Measurements from ENCODE around the gene SFT2D2. TPM values are rescaled to one million over a fixed set of nuclear protein-coding genes. Genes with fewer than 3 reads are reported as not detected.

The SFT2D2 gene
- total RNA-seq, 2 donors from 2014 or later = 62.9 to 63.9 TPM

DNA sequence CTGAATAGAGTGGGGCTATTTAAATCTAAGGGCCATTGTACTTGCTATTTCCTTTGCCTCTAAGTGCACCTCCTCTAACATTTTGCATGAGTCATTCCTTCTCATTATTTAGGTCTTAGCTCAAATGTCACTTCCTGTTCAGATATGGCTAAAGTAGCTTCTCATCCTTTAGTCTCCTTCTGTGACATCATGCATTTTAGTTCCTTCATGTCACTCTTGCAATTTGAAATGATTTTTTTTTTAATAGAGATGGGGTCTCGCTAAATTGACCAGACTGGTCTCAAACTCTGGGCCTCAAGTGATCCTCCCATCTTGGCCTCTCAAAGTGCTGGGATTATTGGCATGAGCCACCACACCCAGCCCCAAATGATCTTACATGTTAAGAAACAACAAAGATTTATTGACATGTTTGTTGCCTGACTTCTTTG lies 61.4 kb downstream of the SFT2D2 start:
- Mint-ChIP-seq H3K27me3 (no peaks in the 10 kb centered on the region), H3K4me3 (no peak overlapping the region), H3K36me3 (ENCODE audit: low read depth) (peaks cover 3% of the 10 kb centered on the region), H3K4me1 (peaks cover 12% of the 10 kb centered on the region), H3K27ac (no peak overlapping the region)
- DNase-seq (no peak), ATAC-seq (no peak)
- no peaks in the 10 kb centered on the region for H3K9me3 ChIP-seq (ENCODE audit: control insufficient read depth, low read length, poor library complexity, severe bottlenecking)

- Mint-ChIP-seq H3K4me1 (peaks cover 12% of the 10 kb centered on the region), H3K27ac (no peak overlapping the region), H3K36me3 (ENCODE audit: low read depth) (peaks cover 4% of the 10 kb centered on the region), H3K4me3 (no peak overlapping the region), H3K27me3 (no peaks in the 10 kb centered on the region)
- no peaks in the 10 kb centered on the region for H3K9me3 ChIP-seq (ENCODE audit: control insufficient read depth, low read length, poor library complexity, severe bottlenecking)
- DNase-seq (no peak), ATAC-seq (no peak)
Measured at GRCh38 chr1:168288311-168289052, 62.7 kb downstream of the SFT2D2 start.

- peaks cover 5% of the 10 kb centered on the region for H3K4me1 Mint-ChIP-seq
- no peaks in the 10 kb centered on the region for H3K27me3 Mint-ChIP-seq
- H3K27ac Mint-ChIP-seq = no peak overlapping the region
- H3K9me3 ChIP-seq (ENCODE audit: control insufficient read depth, low read length, poor library complexity, severe bottlenecking) = no peaks in the 10 kb centered on the region
- H3K4me3 Mint-ChIP-seq = no peak overlapping the region
- H3K36me3 Mint-ChIP-seq (ENCODE audit: low read depth) = peaks cover 3% of the 10 kb centered on the region
- no peak for ATAC-seq
- no peak for DNase-seq
Measured at GRCh38 chr1:168291222-168291837, 65.5 kb downstream of the SFT2D2 start.

DNA sequence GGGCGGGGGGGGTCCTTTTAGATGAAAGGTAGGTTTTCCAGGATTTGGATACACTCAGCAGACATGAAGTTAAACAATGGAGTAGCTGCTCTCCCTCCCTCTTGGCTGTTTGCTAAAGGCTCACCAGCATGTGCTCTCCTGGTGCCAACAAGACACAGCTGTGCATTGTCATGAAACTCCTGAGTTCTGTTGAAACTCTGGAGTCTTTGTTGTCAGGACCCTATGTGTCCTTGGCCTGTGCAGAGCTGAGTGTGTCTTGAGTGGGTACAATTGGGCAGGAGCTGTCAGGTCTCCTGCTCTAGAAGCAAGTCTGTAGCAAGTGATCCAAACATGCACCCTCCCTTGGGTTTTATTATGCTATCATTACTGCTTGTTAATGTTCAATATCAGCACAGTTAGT lies 67.6 kb downstream of the SFT2D2 start:
- DNase-seq (no peak), ATAC-seq (no peak)
- H3K36me3 Mint-ChIP-seq (ENCODE audit: low read depth) = peaks cover 3% of the 10 kb centered on the region
- no peak overlapping the region for H3K27ac Mint-ChIP-seq
- no peaks in the 10 kb centered on the region for H3K27me3 Mint-ChIP-seq
- H3K9me3 ChIP-seq (ENCODE audit: control insufficient read depth, low read length, poor library complexity, severe bottlenecking) = no peaks in the 10 kb centered on the region
- H3K4me1 Mint-ChIP-seq = no peaks in the 10 kb centered on the region
- no peak overlapping the region for H3K4me3 Mint-ChIP-seq

GRCh38 chr1:168295411-168296114 lies 69.8 kb downstream of the SFT2D2 start:
- H3K4me3 Mint-ChIP-seq = no peak overlapping the region
- H3K27me3 Mint-ChIP-seq = no peaks in the 10 kb centered on the region
- H3K36me3 Mint-ChIP-seq (ENCODE audit: low read depth) = peaks cover 3% of the 10 kb centered on the region
- H3K27ac Mint-ChIP-seq = no peak overlapping the region
- DNase-seq (no peak), ATAC-seq (no peak)
- no peaks in the 10 kb centered on the region for H3K4me1 Mint-ChIP-seq
- no peaks in the 10 kb centered on the region for H3K9me3 ChIP-seq (ENCODE audit: control insufficient read depth, low read length, poor library complexity, severe bottlenecking)

DNA sequence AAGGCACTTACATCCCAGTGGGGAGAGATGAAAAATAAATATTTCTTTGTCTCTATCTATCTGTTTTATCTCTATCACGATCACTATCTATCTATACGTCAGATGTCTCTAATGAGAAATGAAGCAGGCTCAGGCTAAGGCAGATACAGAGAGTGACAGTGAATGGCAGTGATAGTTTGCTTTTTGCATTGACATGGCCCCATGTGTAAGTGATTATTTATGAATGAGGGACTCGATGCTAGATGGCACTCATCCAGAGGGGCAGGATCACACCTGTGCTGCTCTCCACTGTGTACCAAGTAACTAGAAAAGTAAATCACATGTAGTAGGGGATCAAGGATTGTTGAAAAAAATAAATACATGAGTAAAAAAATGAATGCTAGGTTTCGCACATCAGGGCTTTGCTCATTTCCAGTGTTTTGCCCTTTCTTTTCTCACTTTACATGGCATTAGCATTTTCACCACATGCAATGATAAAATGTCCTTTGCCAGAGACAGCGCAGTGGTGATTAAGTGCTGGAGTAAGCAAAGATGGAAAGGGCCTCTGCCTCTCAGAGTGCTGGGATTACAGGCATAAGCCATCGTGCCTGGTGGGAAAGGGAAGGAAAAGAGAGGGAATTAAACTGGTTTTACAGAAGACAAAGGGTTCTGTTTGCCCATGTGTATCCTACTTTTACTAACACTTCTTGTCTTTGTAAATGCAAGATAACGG lies 71.4 kb downstream of the SFT2D2 start:
- H3K27ac Mint-ChIP-seq = no peak overlapping the region
- H3K36me3 Mint-ChIP-seq (ENCODE audit: low read depth) = peaks cover 5% of the 10 kb centered on the region
- H3K27me3 Mint-ChIP-seq = no peaks in the 10 kb centered on the region
- no peak for ATAC-seq
- DNase-seq = no peak
- no peaks in the 10 kb centered on the region for H3K9me3 ChIP-seq (ENCODE audit: control insufficient read depth, low read length, poor library complexity, severe bottlenecking)
- no peaks in the 10 kb centered on the region for H3K4me1 Mint-ChIP-seq
- no peak overlapping the region for H3K4me3 Mint-ChIP-seq

DNA sequence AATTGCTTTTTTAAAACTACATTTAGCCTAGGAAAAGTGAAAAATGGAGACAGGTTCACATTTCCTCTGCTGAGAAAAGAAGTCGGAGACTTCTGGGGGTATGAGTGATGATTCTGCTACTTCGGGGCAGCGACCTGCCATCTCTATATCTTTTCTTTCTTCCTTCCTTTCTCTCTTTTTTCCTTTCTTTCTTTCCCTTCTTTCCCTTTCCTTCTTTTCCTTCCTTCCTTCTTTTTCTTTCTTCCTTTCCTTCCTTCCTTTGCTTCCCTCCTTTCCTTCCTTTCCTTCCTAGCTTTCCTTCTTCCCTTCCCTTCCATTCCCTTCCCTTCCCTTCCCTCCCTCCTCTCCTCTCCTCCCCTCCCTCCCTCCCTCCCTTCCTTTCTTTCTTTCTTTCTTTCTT lies 72.6 kb downstream of the SFT2D2 start:
- Mint-ChIP-seq H3K4me3 (no peak overlapping the region), H3K27ac (no peak overlapping the region), H3K36me3 (ENCODE audit: low read depth) (peaks cover 2% of the 10 kb centered on the region), H3K27me3 (no peaks in the 10 kb centered on the region), H3K4me1 (no peaks in the 10 kb centered on the region)
- DNase-seq = no peak
- no peak for ATAC-seq
- no peaks in the 10 kb centered on the region for H3K9me3 ChIP-seq (ENCODE audit: control insufficient read depth, low read length, poor library complexity, severe bottlenecking)

DNA sequence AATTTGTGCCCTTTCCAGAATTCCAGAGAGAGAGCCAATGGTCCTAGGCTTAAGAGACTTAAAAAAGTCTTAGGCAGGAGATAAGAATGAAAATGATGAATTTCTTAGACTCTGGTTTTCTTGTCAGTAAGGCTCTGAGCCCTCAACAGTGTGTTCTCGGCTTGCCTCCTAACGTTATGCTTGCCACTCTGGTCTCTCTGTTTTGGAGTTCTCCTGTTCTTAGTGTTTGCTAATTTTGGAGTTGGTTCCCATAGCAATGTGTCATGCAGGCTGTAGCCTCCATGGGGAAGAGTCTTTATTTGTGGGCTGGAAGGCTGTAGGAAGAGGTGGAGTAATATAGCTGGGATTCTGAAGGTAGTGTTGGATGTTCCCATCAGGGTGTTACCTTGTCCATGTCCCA lies 74.8 kb downstream of the SFT2D2 start:
- H3K36me3 Mint-ChIP-seq (ENCODE audit: low read depth) = peaks cover 2% of the 10 kb centered on the region
- no peak for ATAC-seq

GRCh38 chr1:168301664-168302320 lies 76.0 kb downstream of the SFT2D2 start:
- Mint-ChIP-seq H3K36me3 (ENCODE audit: low read depth) (peaks cover 9% of the 10 kb centered on the region), H3K4me1 (no peaks in the 10 kb centered on the region), H3K4me3 (no peak overlapping the region), H3K27me3 (no peaks in the 10 kb centered on the region), H3K27ac (no peak overlapping the region)
- ATAC-seq = no peak
- H3K9me3 ChIP-seq (ENCODE audit: control insufficient read depth, low read length, poor library complexity, severe bottlenecking) = no peaks in the 10 kb centered on the region
- DNase-seq = no peak

More for the DNA sequence above, 74.8 kb downstream of the SFT2D2 start:
- H3K9me3 ChIP-seq (ENCODE audit: control insufficient read depth, low read length, poor library complexity, severe bottlenecking) = no peaks in the 10 kb centered on the region
- Mint-ChIP-seq H3K4me1 (no peaks in the 10 kb centered on the region), H3K27me3 (no peaks in the 10 kb centered on the region), H3K4me3 (no peak overlapping the region), H3K27ac (no peak overlapping the region)
- no peak for DNase-seq

Other genes starting within 250 kb of the SFT2D2 start
- gene GPR161, start 89.1 kb upstream of the SFT2D2 start, total RNA-seq = under 1 TPM; 0.02 to 0.13 TPM
- 10 to 100 TPM; 17.5 to 22.6 TPM for gene TIPRL, start 47.0 kb upstream of the SFT2D2 start, total RNA-seq
- gene TBX19, start 54.9 kb downstream of the SFT2D2 start, total RNA-seq = 1 to 10 TPM; 2.7 TPM